ENCODE measurements around the gene RBMS1.

DNA sequence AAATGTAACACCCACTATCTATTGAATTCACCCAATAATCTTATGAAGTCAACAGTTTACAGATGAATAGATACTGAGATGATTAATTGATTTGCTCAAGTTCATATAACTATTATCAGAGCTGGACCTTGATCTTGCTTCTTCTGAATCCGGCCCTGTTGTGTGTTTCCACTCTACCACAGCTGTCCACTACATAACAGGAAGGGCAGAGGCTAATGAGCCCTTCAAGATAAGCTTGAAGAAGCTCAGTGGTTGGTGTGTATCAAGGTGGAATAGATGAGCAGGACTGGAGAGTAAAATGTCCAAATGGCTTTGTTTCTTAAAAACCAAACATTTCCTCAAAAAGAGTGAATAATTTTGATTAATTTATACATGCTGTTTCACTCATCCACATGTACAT is 237.1 kb downstream of the RBMS1 start:
- TF ChIP-seq, protein P1, sequence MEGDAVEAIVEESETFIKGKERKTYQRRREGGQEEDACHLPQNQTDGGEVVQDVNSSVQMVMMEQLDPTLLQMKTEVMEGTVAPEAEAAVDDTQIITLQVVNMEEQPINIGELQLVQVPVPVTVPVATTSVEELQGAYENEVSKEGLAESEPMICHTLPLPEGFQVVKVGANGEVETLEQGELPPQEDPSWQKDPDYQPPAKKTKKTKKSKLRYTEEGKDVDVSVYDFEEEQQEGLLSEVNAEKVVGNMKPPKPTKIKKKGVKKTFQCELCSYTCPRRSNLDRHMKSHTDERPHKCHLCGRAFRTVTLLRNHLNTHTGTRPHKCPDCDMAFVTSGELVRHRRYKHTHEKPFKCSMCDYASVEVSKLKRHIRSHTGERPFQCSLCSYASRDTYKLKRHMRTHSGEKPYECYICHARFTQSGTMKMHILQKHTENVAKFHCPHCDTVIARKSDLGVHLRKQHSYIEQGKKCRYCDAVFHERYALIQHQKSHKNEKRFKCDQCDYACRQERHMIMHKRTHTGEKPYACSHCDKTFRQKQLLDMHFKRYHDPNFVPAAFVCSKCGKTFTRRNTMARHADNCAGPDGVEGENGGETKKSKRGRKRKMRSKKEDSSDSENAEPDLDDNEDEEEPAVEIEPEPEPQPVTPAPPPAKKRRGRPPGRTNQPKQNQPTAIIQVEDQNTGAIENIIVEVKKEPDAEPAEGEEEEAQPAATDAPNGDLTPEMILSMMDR (conservative IDR thresholded peaks at IDR 0.05; ENCODE audit: low read length) = no peak
- no peak for TF ChIP-seq EZH2phosphoT487 (IDR thresholded peaks at IDR 0.05; ENCODE audit: borderline replicate concordance)
